Neural progenitor cell (in vitro differentiated cells): ENCODE data around the gene RIPOR2.

Source experiments
- CTCF ChIP-seq: fragments of 200-600 bp; sonication (generic); IDR thresholded peaks from 2 replicates; pipeline ENCODE4 v1.5.1; 2017; ENCODE audit warnings: antibody characterized with exemption, mild to moderate bottlenecking
- EZH2 ChIP-seq: fragments of 200-600 bp; sonication (generic); IDR thresholded peaks from 2 replicates; pipeline ENCODE4 v1.6.1; 2017; ENCODE audit warnings: antibody characterized with exemption, mild to moderate bottlenecking, moderate library complexity

GRCh38 chr6:24868765-24869164, 67.0 kb downstream of the RIPOR2 start:
- TF ChIP-seq CTCF (no peak), EZH2 (no peak)
